CD14-positive monocyte (primary cell): ENCODE measurements around the gene SLC24A3. TPM values are rescaled to one million over a fixed set of nuclear protein-coding genes. Genes with fewer than 3 reads are reported as not detected.
A peak's percentile ranks its signal among the peaks of the same experiment; 100 is the strongest.

Source experiments
- DNase-seq, 3 donors: peaks; one replicate each; pipeline ENCODE4 v3.0.0-alpha.2; 2011 to 2022
- H2AFZ ChIP-seq: 2 replicates; pipeline ENCODE4 v1.6.0; 2012; ENCODE audit warnings: mild to moderate bottlenecking, low read depth, low read length, inconsistent platforms; ENCODE audit not compliant: insufficient read depth, poor library complexity, severe bottlenecking
- H3K27ac ChIP-seq, 2 donors: 1 replicate in 1 of 2; 2 replicates in 1 of 2; pipeline ENCODE4 v1.5.1; 2012 to 2013; ENCODE audit warnings: low read length in 2 of 2, control low read depth in 1 of 2, inconsistent platforms in 1 of 2, low read depth in 1 of 2, mild to moderate bottlenecking in 1 of 2
- H3K27me3 ChIP-seq, 2 donors: one replicate each; pipeline versions ENCODE4 v1.6.0 to v1.6.1; 2011 to 2013; ENCODE audit warnings: low read length in 2 of 2; ENCODE audit not compliant: control insufficient read depth in 2 of 2, insufficient read depth in 2 of 2
- H3K36me3 ChIP-seq, 2 donors: replicated peaks in 1 of 2; 1 replicate in 1 of 2; 2 replicates in 1 of 2; pipeline versions ENCODE4 v1.5.1 to v1.6.1; 2012 to 2013; ENCODE audit warnings: low read length in 2 of 2, control low read depth in 1 of 2, inconsistent platforms in 1 of 2, mild to moderate bottlenecking in 1 of 2; ENCODE audit not compliant: insufficient read depth in 2 of 2, control insufficient read depth in 1 of 2
- H3K4me1 ChIP-seq, 2 donors: 1 replicate in 1 of 2; 2 replicates in 1 of 2; pipeline versions ENCODE4 v1.5.1 to v1.6.1; 2012 to 2013; ENCODE audit warnings: low read length in 2 of 2, control low read depth in 1 of 2, inconsistent platforms in 1 of 2, mild to moderate bottlenecking in 1 of 2, moderate library complexity in 1 of 2; ENCODE audit not compliant: insufficient read depth in 2 of 2, control insufficient read depth in 1 of 2
- H3K4me2 ChIP-seq: replicated peaks from 2 replicates; pipeline ENCODE3; 2012; ENCODE audit warnings: low read length, moderate library complexity, mild to moderate bottlenecking; ENCODE audit not compliant: poor library complexity, severe bottlenecking; ENCODE audit errors: extremely low read depth
- H3K4me3 ChIP-seq, 3 experiments: fragments of 200-600 bp in 1 of 3; sonication (generic) in 1 of 3; replicated peaks in 1 of 3; 1 replicate in 2 of 3; 2 replicates in 1 of 3; pipeline ENCODE4 v1.5.1; 2011 to 2013; ENCODE audit warnings: low read length in 3 of 3, mild to moderate bottlenecking in 3 of 3, control low read depth in 2 of 3, low read depth in 2 of 3, inconsistent platforms in 1 of 3, moderate library complexity in 1 of 3
- H3K79me2 ChIP-seq: 2 replicates; pipeline ENCODE4 v1.6.0; 2012; ENCODE audit warnings: mild to moderate bottlenecking, control low read depth, inconsistent platforms, low read length, moderate library complexity; ENCODE audit not compliant: insufficient read depth
- H3K9ac ChIP-seq: 2 replicates; pipeline ENCODE4 v1.6.0; 2017; ENCODE audit warnings: low read length, mild to moderate bottlenecking; ENCODE audit not compliant: insufficient read depth, poor library complexity, severe bottlenecking
- H3K9me3 ChIP-seq, 2 donors: replicated peaks in 1 of 2; 1 replicate in 1 of 2; 2 replicates in 1 of 2; pipeline versions ENCODE4 v1.5.1 to v1.6.1; 2012 to 2013; ENCODE audit warnings: low read length in 2 of 2, control low read depth in 1 of 2; ENCODE audit not compliant: control insufficient read depth in 1 of 2, insufficient read depth in 1 of 2
- H4K20me1 ChIP-seq: 2 replicates; pipeline ENCODE4 v1.6.0; 2012; ENCODE audit warnings: mild to moderate bottlenecking, low read length, control low read depth, moderate library complexity; ENCODE audit not compliant: insufficient read depth
- H3K27ac Mint-ChIP-seq, 7 donors: one replicate each; pipeline ENCODE4 v1.8.0; 2020; ENCODE audit warnings: mild to moderate bottlenecking in 7 of 7, mixed read lengths in 7 of 7, moderate library complexity in 6 of 7, inconsistent platforms in 2 of 7
- H3K27me3 Mint-ChIP-seq, 3 donors: one replicate each; pipeline ENCODE4 v1.8.0; 2021 to 2022; ENCODE audit warnings: low read depth in 3 of 3, mild to moderate bottlenecking in 3 of 3, mixed read lengths in 3 of 3, moderate library complexity in 3 of 3, inconsistent platforms in 1 of 3
- H3K36me3 Mint-ChIP-seq, 2 donors: one replicate each; pipeline ENCODE4 v1.8.0; 2020; ENCODE audit warnings: mixed read lengths in 2 of 2, inconsistent platforms in 1 of 2, mild to moderate bottlenecking in 1 of 2
- H3K4me1 Mint-ChIP-seq: one replicate; pipeline ENCODE4 v1.8.0; 2020; ENCODE audit warnings: mild to moderate bottlenecking, mixed read lengths
- H3K4me3 Mint-ChIP-seq, 2 donors: one replicate each; pipeline ENCODE4 v1.8.0; 2020; ENCODE audit warnings: mild to moderate bottlenecking in 2 of 2, mixed read lengths in 2 of 2, moderate library complexity in 1 of 2
- H3K9me3 Mint-ChIP-seq, 7 donors: one replicate each; pipeline ENCODE4 v1.8.0; 2020 to 2022; ENCODE audit warnings: mixed read lengths in 7 of 7, mild to moderate bottlenecking in 6 of 7, moderate library complexity in 6 of 7, inconsistent platforms in 2 of 7
- WGBS: methylation state at CpG from one replicate; pipeline ENCODE4 v1.1.5; 2013; ENCODE audit warnings: missing lambda C conversion rate; ENCODE audit not compliant: insufficient coverage; 5-methylcytosine and 5-hydroxymethylcytosine counted together
- intact Hi-C, 2 donors: fragments of 100-400 bp; cut with micrococcal nuclease; formaldehyde crosslinking; loops; one replicate each; pipeline versions ENCODE4 v1.15.0 to v1.15.1; 2023
- polyA plus RNA-seq, 3 donors: library from polyadenylated mRNA; depleted of rRNA in 1 of 3; unstranded in 2 of 3; stranded (reverse) in 1 of 3; fragments of 300-500 nt in 2 of 3; fragments of >200 nt in 1 of 3; fragmentation: Illumina TruSeq in 2 of 3; gene quantifications; 1 replicate in 2 of 3; 2 replicates in 1 of 3; pipeline ENCODE4 v1.2.3, GENCODE V29; 2012 to 2021
- TF ChIP-seq, protein P1 (sequence below): fragments of 200-600 bp; IDR thresholded peaks from one replicate; pipeline ENCODE4 v1.8.0; 2022; ENCODE audit warnings: antibody characterized with exemption, mild to moderate bottlenecking

The SLC24A3 gene
- polyA plus RNA-seq, 3 donors: 0.04 to 0.08 TPM; not detected in 1

DNA sequence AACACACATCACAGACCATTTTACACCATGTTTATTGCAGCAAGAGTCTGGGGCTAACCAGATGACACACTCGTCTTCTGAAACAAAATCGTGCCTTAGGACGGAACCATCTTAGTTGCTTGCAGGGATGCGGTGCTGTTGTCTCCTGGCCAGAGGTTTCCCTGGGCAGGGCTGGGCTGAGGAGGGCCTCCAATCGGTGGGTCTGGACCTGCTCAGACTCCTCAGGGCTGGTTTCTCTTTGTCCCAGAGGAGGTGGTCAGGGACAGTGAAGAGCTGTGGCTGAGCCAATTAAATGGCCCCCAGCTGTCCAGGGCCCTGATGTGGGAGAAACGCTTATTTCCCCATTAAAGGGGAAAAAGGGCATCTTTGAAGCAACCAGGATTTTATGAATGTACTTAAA is 117.6 kb downstream of the SLC24A3 start:
- H3K27ac ChIP-seq: no peak overlapping the region
- H3K27me3 ChIP-seq: no peaks in the 10 kb centered on the region
- intact Hi-C loops: no loop called here
- H2AFZ ChIP-seq: no peak overlapping the region
- H3K4me1 Mint-ChIP-seq: peaks cover 15% of the 10 kb centered on the region
- peaks cover 0 to 2% (median 0%) of the 10 kb centered on the region in 7 donors for H3K9me3 Mint-ChIP-seq
- no peaks in the 10 kb centered on the region for H3K36me3 ChIP-seq
- H3K79me2 ChIP-seq: no peaks in the 10 kb centered on the region
- DNase-seq: no peak
- H3K27me3 Mint-ChIP-seq: no peaks in the 10 kb centered on the region
- TF ChIP-seq, protein P1, sequence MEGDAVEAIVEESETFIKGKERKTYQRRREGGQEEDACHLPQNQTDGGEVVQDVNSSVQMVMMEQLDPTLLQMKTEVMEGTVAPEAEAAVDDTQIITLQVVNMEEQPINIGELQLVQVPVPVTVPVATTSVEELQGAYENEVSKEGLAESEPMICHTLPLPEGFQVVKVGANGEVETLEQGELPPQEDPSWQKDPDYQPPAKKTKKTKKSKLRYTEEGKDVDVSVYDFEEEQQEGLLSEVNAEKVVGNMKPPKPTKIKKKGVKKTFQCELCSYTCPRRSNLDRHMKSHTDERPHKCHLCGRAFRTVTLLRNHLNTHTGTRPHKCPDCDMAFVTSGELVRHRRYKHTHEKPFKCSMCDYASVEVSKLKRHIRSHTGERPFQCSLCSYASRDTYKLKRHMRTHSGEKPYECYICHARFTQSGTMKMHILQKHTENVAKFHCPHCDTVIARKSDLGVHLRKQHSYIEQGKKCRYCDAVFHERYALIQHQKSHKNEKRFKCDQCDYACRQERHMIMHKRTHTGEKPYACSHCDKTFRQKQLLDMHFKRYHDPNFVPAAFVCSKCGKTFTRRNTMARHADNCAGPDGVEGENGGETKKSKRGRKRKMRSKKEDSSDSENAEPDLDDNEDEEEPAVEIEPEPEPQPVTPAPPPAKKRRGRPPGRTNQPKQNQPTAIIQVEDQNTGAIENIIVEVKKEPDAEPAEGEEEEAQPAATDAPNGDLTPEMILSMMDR: no peak
- H3K27ac Mint-ChIP-seq: no peak overlapping the region
- no peak overlapping the region for H3K9ac ChIP-seq
- WGBS: 97% methylated on average over 5 of the region's 6 CpGs
- no peak overlapping the region for H3K4me2 ChIP-seq
- no peaks in the 10 kb centered on the region for H4K20me1 ChIP-seq
- peaks cover 5 to 7% of the 10 kb centered on the region in 2 donors for H3K4me1 ChIP-seq
- H3K36me3 Mint-ChIP-seq: no peaks in the 10 kb centered on the region
- no peaks in the 10 kb centered on the region for H3K9me3 ChIP-seq
- no peak overlapping the region for H3K4me3 Mint-ChIP-seq
- no peak overlapping the region for H3K4me3 ChIP-seq

DNA sequence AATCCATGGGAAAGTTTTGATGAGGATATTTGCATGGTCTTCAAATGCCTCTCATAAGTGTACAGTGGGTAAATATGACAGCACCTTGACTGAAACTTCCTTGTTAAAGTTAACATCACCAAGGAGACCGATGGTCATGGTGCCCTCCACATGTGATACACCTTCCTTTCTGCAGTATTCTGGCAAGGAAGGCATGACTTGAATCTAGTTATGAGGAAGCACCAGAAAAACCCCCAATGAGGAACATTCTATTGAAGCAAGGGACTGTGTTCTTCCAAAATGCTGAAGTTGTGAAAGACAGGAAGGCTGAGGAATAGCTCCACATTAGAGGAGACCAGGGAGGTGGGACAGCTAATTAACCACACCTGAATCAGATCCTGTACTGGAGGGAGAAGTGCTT is 118.3 kb downstream of the SLC24A3 start:
- peak in 2 of 3 donors; percentile 41 to 54 for DNase-seq
- H3K4me3 ChIP-seq: no peak overlapping the region
- no peaks in the 10 kb centered on the region for H4K20me1 ChIP-seq
- H3K4me1 ChIP-seq: peaks cover 5 to 7% of the 10 kb centered on the region in 2 donors
- H3K36me3 ChIP-seq: no peaks in the 10 kb centered on the region
- H3K4me3 Mint-ChIP-seq: no peak overlapping the region
- H3K9me3 ChIP-seq: no peaks in the 10 kb centered on the region
- H3K9me3 Mint-ChIP-seq: peaks cover 0 to 2% (median 0%) of the 10 kb centered on the region in 7 donors
- H3K4me1 Mint-ChIP-seq: peaks cover 15% of the 10 kb centered on the region
- no peaks in the 10 kb centered on the region for H3K27me3 Mint-ChIP-seq
- no peaks in the 10 kb centered on the region for H3K79me2 ChIP-seq
- H3K27me3 ChIP-seq: no peaks in the 10 kb centered on the region
- no peaks in the 10 kb centered on the region for H3K36me3 Mint-ChIP-seq
- H3K27ac ChIP-seq: no peak overlapping the region
- no peak overlapping the region for H3K9ac ChIP-seq
- peak overlapping the region in 1 of 7 donors; percentile 1 for H3K27ac Mint-ChIP-seq
- intact Hi-C loops: no loop called here
- H3K4me2 ChIP-seq: no peak overlapping the region
- no peak overlapping the region for H2AFZ ChIP-seq
- WGBS: no CpG with 5 or more reads among the region's 1 CpG
- TF ChIP-seq, protein P1: no peak
